Muscle layer of colon (tissue), 2 donors: Measurements from ENCODE around the gene NCKAP5.

Experiments used
- H3K27ac ChIP-seq: one replicate; pipeline ENCODE4 v1.7.0; 2013; ENCODE audit warnings: low read depth, mild to moderate bottlenecking, low read length, moderate library complexity
- H3K27me3 ChIP-seq, 2 donors: one replicate each; pipeline ENCODE4 v1.7.0; 2013; ENCODE audit warnings: low read length in 2 of 2, mild to moderate bottlenecking in 2 of 2; ENCODE audit not compliant: insufficient read depth in 2 of 2, control insufficient read depth in 1 of 2
- H3K36me3 ChIP-seq: one replicate; pipeline ENCODE4 v1.7.0; 2013; ENCODE audit warnings: mild to moderate bottlenecking, low read length; ENCODE audit not compliant: insufficient read depth
- H3K4me1 ChIP-seq: one replicate; pipeline ENCODE4 v1.7.0; 2013; ENCODE audit warnings: mild to moderate bottlenecking, low read length; ENCODE audit not compliant: insufficient read depth
- H3K4me3 ChIP-seq, 2 donors: one replicate each; pipeline ENCODE4 v1.7.0; 2013; ENCODE audit warnings: low read length in 2 of 2, low read depth in 1 of 2, mild to moderate bottlenecking in 1 of 2, moderate library complexity in 1 of 2
- H3K9ac ChIP-seq: one replicate; pipeline ENCODE4 v1.7.0; 2013; ENCODE audit warnings: low read length
- H3K9me3 ChIP-seq: one replicate; pipeline ENCODE4 v1.7.0; 2013; ENCODE audit warnings: mild to moderate bottlenecking, low read length
- donor health status: abdominal sarcoma.
- donor health status: Adenocarcinoma of cecum.

NCKAP5 gene

GRCh38 chr2:133130548-133131246, 437.6 kb downstream of the NCKAP5 start:
- H3K27me3 ChIP-seq, result no peaks in the 10 kb centered on the region
- no peaks in the 10 kb centered on the region for H3K9me3 ChIP-seq

DNA sequence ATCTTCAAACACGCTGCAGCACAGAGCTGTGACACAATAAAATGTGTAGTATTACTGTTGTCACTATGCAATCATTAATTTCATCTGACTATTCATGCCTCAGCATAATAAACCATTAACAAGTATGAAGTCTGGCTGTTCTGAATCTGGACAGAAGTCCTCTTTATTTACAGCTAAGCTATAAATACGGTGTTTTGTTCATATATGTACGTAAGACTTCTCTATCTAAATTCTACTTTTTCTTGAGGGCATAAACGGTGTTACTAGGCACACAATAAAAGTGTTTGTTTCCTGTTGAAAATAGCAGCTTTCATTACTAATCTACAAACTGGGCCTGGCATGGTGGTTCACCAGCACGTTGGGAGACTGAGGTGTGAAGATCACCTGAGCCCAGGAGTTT, 443.8 kb downstream of the NCKAP5 start:
- no peaks in the 10 kb centered on the region for H3K36me3 ChIP-seq
- no peak overlapping the region for H3K27ac ChIP-seq
- H3K27me3 ChIP-seq, result no peaks in the 10 kb centered on the region
- H3K9ac ChIP-seq, result no peak overlapping the region
- no peaks in the 10 kb centered on the region for H3K4me1 ChIP-seq
- no peak overlapping the region for H3K4me3 ChIP-seq
- H3K9me3 ChIP-seq, result no peaks in the 10 kb centered on the region

More at GRCh38 chr2:133130548-133131246, 437.6 kb downstream of the NCKAP5 start:
- Histone ChIP-seq H3K4me1 (no peaks in the 10 kb centered on the region), H3K27ac (no peak overlapping the region), H3K36me3 (no peaks in the 10 kb centered on the region), H3K4me3 (no peak overlapping the region), H3K9ac (no peak overlapping the region)

GRCh38 chr2:133123904-133124303, 444.4 kb downstream of the NCKAP5 start:
- H3K36me3 ChIP-seq, result no peaks in the 10 kb centered on the region
- no peak overlapping the region for H3K27ac ChIP-seq
- H3K9ac ChIP-seq, result no peak overlapping the region
- H3K9me3 ChIP-seq, result no peaks in the 10 kb centered on the region
- H3K4me1 ChIP-seq, result no peaks in the 10 kb centered on the region
- no peak overlapping the region for H3K4me3 ChIP-seq
- no peaks in the 10 kb centered on the region for H3K27me3 ChIP-seq

DNA sequence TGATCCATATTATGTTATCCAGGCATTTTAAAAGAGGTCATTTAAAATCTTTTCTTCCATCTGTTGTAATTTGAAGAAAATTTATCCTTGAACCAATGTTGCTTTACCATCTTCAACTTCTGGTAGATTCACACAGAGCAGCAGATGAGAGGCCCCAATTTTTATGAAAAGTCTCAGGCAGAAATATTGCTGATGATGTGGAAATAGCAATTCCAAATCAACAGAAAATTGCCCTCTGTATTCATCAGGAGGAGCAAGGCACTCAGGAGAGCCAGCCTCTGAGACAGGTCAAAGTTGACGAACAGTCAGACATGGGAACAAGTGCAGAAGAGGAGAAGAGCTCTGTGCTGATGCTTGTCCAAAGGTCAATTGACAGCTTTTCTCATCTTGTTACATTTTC, 444.9 kb downstream of the NCKAP5 start:
- H3K9me3 ChIP-seq, result no peaks in the 10 kb centered on the region
- H3K36me3 ChIP-seq, result no peaks in the 10 kb centered on the region
- no peak overlapping the region for H3K9ac ChIP-seq
- no peak overlapping the region for H3K27ac ChIP-seq
- no peaks in the 10 kb centered on the region for H3K4me1 ChIP-seq
- H3K27me3 ChIP-seq, result no peaks in the 10 kb centered on the region
- H3K4me3 ChIP-seq, result no peak overlapping the region

DNA sequence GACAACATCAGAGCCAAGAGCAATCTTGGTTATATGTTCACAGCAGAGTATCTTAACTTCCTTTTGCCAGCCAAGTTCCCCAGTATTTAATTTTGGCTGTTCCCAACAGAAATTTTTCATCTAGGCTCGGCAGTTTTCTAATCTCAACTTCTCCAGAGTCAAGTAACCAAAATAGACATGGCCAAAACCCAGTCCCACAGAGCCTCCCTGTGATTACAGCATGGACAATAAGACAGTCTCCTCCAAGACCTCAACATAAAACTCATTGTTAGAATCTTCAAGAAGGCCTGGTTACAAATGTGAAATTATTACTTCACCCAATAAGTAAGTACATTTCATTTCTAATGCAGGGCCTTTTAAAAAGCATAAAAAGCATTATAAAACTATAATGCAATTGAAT, 445.7 kb downstream of the NCKAP5 start:
- H3K9me3 ChIP-seq, result no peaks in the 10 kb centered on the region
- no peaks in the 10 kb centered on the region for H3K4me1 ChIP-seq
- no peaks in the 10 kb centered on the region for H3K36me3 ChIP-seq
- no peaks in the 10 kb centered on the region for H3K27me3 ChIP-seq
- no peak overlapping the region for H3K9ac ChIP-seq
- no peak overlapping the region for H3K27ac ChIP-seq
- H3K4me3 ChIP-seq, result no peak overlapping the region

DNA sequence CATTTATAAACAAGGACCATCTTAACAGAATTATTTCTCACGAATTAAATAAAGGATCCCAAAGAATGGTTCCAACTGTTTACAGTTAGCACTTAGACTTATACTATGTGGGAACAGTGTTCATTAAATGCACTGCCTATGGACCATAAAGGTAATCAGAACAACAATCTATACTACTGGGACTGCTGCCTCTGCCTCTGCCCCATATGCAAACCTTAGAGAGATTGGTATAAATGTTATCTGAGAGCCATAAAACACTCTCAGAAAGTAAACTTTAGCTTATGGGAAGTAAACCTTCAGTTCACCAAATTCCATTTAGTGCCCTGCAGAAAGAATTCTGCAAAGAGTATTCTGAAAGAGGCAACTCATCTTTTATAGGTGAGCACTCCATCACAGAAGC, 448.0 kb downstream of the NCKAP5 start:
- H3K4me1 ChIP-seq, result no peaks in the 10 kb centered on the region
- H3K36me3 ChIP-seq, result no peaks in the 10 kb centered on the region
- no peaks in the 10 kb centered on the region for H3K9me3 ChIP-seq
- no peak overlapping the region for H3K4me3 ChIP-seq
- H3K27ac ChIP-seq, result no peak overlapping the region
- H3K27me3 ChIP-seq, result no peaks in the 10 kb centered on the region
- H3K9ac ChIP-seq, result no peak overlapping the region

DNA sequence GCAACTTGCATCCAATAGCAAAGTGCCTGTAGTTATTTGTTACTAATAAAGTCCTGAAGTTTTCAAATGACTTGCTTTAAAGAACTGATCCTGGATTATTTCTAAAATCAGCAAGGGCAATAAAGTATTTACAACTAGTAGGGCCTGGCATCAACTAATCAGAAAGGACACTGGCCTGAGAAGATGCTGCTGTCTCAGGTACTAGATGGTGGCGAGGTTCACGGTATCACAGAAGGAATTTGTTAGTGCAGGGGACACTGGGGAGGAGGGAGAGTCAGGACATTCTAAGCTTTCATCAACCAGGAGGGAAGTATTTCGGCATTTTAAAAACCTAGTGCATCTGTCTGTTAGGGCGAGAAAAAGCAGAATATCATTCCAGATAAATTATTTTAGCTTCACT, 458.1 kb downstream of the NCKAP5 start:
- no peak overlapping the region for H3K27ac ChIP-seq
- H3K36me3 ChIP-seq, result no peaks in the 10 kb centered on the region
- H3K4me3 ChIP-seq, result no peak overlapping the region
- H3K9ac ChIP-seq, result no peak overlapping the region
- H3K27me3 ChIP-seq, result no peaks in the 10 kb centered on the region
- no peaks in the 10 kb centered on the region for H3K4me1 ChIP-seq
- H3K9me3 ChIP-seq, result no peaks in the 10 kb centered on the region

GRCh38 chr2:133109772-133110171, 458.5 kb downstream of the NCKAP5 start:
- no peak overlapping the region for H3K4me3 ChIP-seq
- no peaks in the 10 kb centered on the region for H3K27me3 ChIP-seq
- no peaks in the 10 kb centered on the region for H3K9me3 ChIP-seq
- no peaks in the 10 kb centered on the region for H3K36me3 ChIP-seq
- H3K27ac ChIP-seq, result no peak overlapping the region
- H3K9ac ChIP-seq, result no peak overlapping the region
- H3K4me1 ChIP-seq, result no peaks in the 10 kb centered on the region

GRCh38 chr2:133107058-133107815, 461.0 kb downstream of the NCKAP5 start:
- no peak overlapping the region for H3K4me3 ChIP-seq
- no peak overlapping the region for H3K27ac ChIP-seq
- H3K4me1 ChIP-seq, result no peaks in the 10 kb centered on the region
- no peaks in the 10 kb centered on the region for H3K9me3 ChIP-seq
- H3K27me3 ChIP-seq, result no peaks in the 10 kb centered on the region
- H3K9ac ChIP-seq, result no peak overlapping the region
- H3K36me3 ChIP-seq, result no peaks in the 10 kb centered on the region

- H3K4me1 ChIP-seq, result no peaks in the 10 kb centered on the region
- no peaks in the 10 kb centered on the region for H3K36me3 ChIP-seq
- H3K9ac ChIP-seq, result no peak overlapping the region
- no peak overlapping the region for H3K4me3 ChIP-seq
- no peak overlapping the region for H3K27ac ChIP-seq
- no peaks in the 10 kb centered on the region for H3K9me3 ChIP-seq
- no peaks in the 10 kb centered on the region for H3K27me3 ChIP-seq
Measured at GRCh38 chr2:133104871-133105270, 463.4 kb downstream of the NCKAP5 start.

DNA sequence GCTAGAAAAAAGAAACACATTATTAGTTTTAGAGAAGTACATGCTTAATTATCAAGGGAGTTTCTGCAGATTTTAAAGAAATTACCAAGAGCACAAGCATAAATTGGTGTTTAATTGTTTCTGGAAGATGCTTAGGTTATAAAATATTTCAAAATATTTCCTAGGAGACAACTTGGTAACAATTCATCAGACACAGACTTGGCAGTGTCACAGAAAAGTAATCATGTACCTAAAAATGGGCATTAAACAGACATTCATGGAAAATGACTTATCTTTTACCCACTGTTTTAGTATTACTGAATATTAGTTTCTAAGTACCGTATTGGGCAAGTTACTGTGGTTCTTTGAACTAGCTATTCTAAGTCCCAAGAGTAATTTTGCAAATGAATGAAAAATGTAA, 469.5 kb downstream of the NCKAP5 start:
- no peak overlapping the region for H3K4me3 ChIP-seq
- H3K36me3 ChIP-seq, result no peaks in the 10 kb centered on the region
- no peaks in the 10 kb centered on the region for H3K9me3 ChIP-seq
- no peak overlapping the region for H3K9ac ChIP-seq
- no peak overlapping the region for H3K27ac ChIP-seq
- H3K27me3 ChIP-seq, result no peaks in the 10 kb centered on the region
- H3K4me1 ChIP-seq, result no peaks in the 10 kb centered on the region

- Histone ChIP-seq H3K36me3 (no peaks in the 10 kb centered on the region), H3K27me3 (no peaks in the 10 kb centered on the region)
Measured at GRCh38 chr2:133097666-133098065, 470.6 kb downstream of the NCKAP5 start.

More at GRCh38 chr2:133097666-133098065, 470.6 kb downstream of the NCKAP5 start:
- Histone ChIP-seq H3K27ac (no peak overlapping the region), H3K9ac (no peak overlapping the region), H3K4me1 (no peaks in the 10 kb centered on the region), H3K4me3 (no peak overlapping the region), H3K9me3 (no peaks in the 10 kb centered on the region)
